ENCODE data around the gene WIF1.

WIF1 gene

GRCh38 chr12:65122703-65123102 lies 1.6 kb upstream of the WIF1 start:
- DNase-seq (ENCODE audit: low read depth in 2 of 2) = no peak
- H3K4me3 ChIP-seq (replicated peaks in 1 of 2; ENCODE audit: low read depth in 2 of 2, low read length in 2 of 2) = no peak overlapping the region
- no peak for TF ChIP-seq CTCF (IDR thresholded peaks at IDR 0.05; ENCODE audit: low read depth, low read length)

- DNase-seq (ENCODE audit: low read depth in 2 of 2) = no peak
- TF ChIP-seq CTCF (IDR thresholded peaks at IDR 0.05; ENCODE audit: low read depth, low read length) = no peak
- no peak overlapping the region for H3K4me3 ChIP-seq (replicated peaks in 1 of 2; ENCODE audit: low read depth in 2 of 2, low read length in 2 of 2)
Measured at GRCh38 chr12:65121956-65122469, 908 bp upstream of the WIF1 start.

- no peak for TF ChIP-seq CTCF (IDR thresholded peaks at IDR 0.05; ENCODE audit: low read depth, low read length)
- DNase-seq (ENCODE audit: low read depth in 2 of 2) = no peak
- no peak overlapping the region for H3K4me3 ChIP-seq (replicated peaks in 1 of 2; ENCODE audit: low read depth in 2 of 2, low read length in 2 of 2)
Measured at GRCh38 chr12:65119063-65119462, 2.0 kb downstream of the WIF1 start.

- TF ChIP-seq CTCF (IDR thresholded peaks at IDR 0.05; ENCODE audit: low read depth, low read length) = no peak
- no peak overlapping the region for H3K4me3 ChIP-seq (replicated peaks in 1 of 2; ENCODE audit: low read depth in 2 of 2, low read length in 2 of 2)
- DNase-seq (ENCODE audit: low read depth in 2 of 2) = no peak
Measured at GRCh38 chr12:65113621-65114035, 7.5 kb downstream of the WIF1 start.

GRCh38 chr12:65106948-65107347 lies 14.2 kb downstream of the WIF1 start:
- DNase-seq (ENCODE audit: low read depth in 2 of 2) = peak; percentile 10 to 33
- TF ChIP-seq CTCF (IDR thresholded peaks at IDR 0.05; ENCODE audit: low read depth, low read length) = peak; percentile 28
- H3K4me3 ChIP-seq (replicated peaks in 1 of 2; ENCODE audit: low read depth in 2 of 2, low read length in 2 of 2) = no peak overlapping the region

GRCh38 chr12:65100140-65100539 lies 21.0 kb downstream of the WIF1 start:
- H3K4me3 ChIP-seq (replicated peaks in 1 of 2; ENCODE audit: low read depth in 2 of 2, low read length in 2 of 2) = no peak overlapping the region
- peak in 1 of 2 donors; percentile 16 for DNase-seq (ENCODE audit: low read depth in 2 of 2)
- TF ChIP-seq CTCF (IDR thresholded peaks at IDR 0.05; ENCODE audit: low read depth, low read length) = peak; percentile 20

- H3K4me3 ChIP-seq (replicated peaks in 1 of 2; ENCODE audit: low read depth in 2 of 2, low read length in 2 of 2) = no peak overlapping the region
- no peak for TF ChIP-seq CTCF (IDR thresholded peaks at IDR 0.05; ENCODE audit: low read depth, low read length)
Measured at GRCh38 chr12:65099182-65099581, 21.9 kb downstream of the WIF1 start.

More at GRCh38 chr12:65099182-65099581, 21.9 kb downstream of the WIF1 start:
- no peak for DNase-seq (ENCODE audit: low read depth in 2 of 2)

All from cardiac fibroblast (primary cell).